ENCODE data around the gene PPP3CA.

DNA sequence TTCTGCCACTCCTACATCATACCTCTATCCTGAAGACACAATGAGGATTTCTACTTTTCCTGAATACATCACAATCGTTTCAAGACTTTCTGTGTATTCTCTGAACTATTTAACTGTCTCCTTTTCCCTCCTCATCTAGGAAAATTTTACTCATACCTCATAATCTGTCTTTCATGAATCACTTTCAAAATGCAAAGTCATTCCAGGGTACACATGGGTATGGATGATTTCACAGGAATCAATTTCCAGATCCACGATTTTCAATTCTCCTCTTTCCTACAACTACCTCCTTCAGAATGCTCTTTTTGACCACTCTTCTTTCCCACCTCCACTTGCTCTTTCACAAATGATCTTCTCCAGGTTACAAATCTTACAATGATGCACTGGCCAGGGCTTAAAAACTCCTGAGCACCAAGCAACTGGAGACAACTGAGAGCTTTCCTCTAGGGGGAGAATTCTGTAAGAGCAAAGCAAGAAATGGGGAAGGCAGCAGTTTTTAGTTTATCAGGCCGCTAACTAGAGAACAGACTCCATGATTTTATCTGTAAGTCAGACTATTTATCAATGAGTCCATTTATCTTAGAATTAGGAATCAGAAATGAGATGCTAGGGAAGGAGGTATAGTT is 116.4 kb downstream of the PPP3CA start:
- TF ChIP-seq CTCF (conservative IDR thresholded peaks at IDR 0.05 in 1 of 2, IDR thresholded peaks at IDR 0.05 in 1 of 2; ENCODE audit: low read depth in 1 of 2, low read length in 2 of 2) (no peak), EZH2 (IDR thresholded peaks at IDR 0.05; ENCODE audit: low read length, missing control alignments) (no peak)
